CD4-positive, alpha-beta T cell treated with Interleukin-6 at 100 ng/mL for 8 hours (primary cell): ENCODE results near the gene BRD9.
"Not testable (repeated sequence)": the region's sequence is repeated elsewhere in the genome, so short reads cannot be mapped to it uniquely, and the experiment has no call there.

Experiments used
- DNase-seq: peaks from one replicate; pipeline ENCODE4 v3.0.0-alpha.2; 2020; ENCODE audit warnings: mixed read lengths, low spot score

BRD9 gene

DNA sequence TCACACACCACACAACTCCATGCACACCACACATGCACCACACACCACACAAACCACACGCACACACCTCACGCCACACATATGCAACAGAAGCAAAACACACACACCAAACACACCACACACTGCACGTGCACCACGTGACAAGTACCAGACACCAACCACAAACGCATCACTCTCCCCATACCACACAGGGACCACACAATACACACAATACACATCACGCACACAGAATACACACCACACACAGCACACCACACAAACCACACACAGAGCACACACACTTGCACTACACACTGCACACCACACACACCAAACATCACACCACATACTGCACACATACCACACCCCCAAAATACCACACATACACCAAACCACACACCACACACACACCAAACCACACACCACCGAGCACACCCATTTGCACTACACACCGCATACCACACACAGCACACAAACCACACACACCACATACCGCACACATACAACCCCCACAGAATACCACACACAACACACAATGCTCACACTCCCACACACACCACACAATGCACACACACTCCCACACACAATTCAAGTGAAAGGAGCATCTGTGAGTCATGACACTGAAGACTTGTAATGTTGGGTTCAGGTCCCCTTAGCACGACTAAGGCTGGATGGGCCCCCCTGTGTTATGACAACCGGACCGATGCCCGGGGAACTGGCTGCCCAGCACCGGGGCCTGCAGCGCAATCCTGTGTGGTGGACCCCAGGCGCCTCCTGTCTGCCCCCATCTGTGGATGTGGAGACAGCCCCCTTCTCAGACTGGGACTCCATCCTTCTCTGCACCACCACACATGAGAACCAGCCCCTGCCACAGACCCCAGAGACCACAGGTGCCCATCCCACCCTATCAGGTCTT lies 35.8 kb downstream of the BRD9 start:
- no peak for DNase-seq

DNA sequence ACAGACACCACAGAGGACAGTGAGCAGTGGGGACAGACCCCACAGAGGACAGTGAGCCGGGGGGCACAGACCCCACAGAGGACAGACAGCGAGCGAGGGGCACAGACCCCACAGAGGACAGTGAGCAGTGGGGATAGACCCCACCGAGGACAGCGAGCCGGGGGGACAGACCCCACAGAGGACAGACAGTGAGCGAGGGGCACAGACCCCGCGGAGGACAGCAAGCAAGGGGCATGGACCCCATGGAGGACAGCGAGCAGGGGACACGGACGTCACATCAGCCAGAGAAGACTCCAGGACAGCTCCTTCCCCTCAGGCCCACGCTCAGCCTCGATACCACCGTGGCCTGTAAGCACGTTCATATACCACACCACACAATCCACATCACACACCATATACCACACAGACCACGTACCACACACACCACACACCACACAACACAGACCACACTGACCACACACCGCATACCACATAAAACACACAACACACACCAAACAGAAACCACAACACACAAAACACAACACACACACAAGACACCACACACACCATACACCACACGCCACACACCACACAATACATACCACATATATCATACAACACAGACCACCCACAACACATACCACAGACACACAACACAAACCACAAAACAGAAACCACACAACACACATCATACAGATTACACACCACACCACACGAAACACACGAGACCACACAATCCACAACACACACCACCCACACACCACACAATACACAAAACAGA lies 36.6 kb downstream of the BRD9 start:
- DNase-seq, result no peak

DNA sequence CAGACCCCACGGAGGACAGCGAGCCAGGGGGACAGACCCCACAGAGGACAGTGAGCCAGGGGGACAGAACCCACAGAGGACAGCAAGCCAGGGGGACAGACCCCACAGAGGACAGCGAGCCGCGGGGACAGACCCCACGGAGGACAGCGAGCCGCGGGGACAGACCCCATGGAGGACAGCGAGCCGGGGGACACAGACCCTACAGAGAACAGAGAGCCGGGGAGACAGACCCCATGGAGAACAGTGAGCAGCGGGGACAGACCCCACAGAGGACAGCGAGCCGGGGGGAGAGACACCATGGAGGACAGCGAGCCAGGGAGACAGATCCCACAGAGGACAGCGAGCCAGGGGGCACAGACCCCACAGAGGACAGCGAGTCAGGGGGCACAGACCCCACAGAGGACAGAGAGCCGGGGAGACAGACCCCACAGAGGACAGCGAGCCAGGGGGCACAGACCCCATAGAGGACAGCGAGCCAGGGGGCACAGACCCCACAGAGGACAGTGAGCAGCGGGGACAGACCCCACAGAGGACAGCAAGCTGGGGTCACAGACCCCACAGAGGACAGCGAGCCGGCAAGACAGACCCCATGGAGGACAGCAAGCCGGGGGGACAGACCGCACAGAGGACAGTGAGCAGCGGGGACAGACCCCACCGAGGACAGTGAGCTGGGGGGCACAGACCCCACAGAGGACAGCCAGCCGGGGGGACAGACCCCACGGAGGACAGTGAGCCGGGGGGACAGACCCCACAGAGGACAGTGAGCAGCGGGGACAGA lies 37.4 kb downstream of the BRD9 start:
- DNase-seq, result no peak

DNA sequence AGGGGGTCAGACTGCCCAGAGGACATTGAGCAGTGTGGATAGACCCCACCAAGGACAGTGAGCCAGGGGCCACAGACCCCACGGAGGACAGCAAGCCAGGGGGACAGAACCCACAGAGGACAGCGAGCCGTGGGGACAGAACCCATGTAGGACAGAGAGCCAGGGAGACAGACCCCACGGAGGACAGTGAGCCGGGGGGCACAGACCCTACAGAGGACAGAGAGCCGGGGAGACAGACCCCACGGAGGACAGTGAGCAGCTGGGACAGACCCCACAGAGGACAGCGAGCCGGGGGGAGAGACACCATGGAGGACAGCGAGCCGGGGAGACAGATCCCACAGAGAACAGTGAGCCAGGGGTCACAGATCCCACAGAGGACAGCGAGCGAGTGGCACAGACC lies 38.4 kb downstream of the BRD9 start:
- no peak for DNase-seq

DNA sequence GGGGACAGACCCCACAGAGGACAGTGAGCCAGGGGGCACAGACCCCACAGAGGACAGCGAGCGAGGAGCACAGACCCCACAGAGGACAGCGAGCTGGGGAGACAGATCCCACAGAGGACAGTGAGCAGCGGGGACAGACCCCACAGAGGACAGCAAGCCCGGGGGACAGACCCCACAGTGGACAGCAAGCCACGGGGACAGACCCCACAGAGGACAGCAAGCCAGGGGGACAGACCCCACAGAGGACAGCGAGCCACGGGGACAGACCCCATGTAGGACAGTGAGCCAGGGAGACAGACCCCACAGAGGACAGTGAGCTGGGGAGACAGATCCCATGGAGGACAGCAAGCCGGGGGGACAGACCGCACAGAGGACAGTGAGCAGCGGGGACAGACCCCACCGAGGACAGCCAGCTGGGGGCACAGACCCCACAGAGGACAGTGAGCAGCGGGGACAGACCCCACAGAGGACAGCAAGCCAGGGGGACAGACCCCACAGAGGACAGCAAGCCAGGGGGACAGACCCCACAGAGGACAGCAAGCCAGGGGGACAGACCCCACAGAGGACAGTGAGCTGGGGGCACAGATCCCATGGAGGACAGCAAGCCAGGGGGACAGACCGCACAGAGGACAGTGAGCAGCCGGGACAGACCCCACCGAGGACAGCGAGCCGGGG lies 39.0 kb downstream of the BRD9 start:
- DNase-seq, result not testable (repeated sequence)

DNA sequence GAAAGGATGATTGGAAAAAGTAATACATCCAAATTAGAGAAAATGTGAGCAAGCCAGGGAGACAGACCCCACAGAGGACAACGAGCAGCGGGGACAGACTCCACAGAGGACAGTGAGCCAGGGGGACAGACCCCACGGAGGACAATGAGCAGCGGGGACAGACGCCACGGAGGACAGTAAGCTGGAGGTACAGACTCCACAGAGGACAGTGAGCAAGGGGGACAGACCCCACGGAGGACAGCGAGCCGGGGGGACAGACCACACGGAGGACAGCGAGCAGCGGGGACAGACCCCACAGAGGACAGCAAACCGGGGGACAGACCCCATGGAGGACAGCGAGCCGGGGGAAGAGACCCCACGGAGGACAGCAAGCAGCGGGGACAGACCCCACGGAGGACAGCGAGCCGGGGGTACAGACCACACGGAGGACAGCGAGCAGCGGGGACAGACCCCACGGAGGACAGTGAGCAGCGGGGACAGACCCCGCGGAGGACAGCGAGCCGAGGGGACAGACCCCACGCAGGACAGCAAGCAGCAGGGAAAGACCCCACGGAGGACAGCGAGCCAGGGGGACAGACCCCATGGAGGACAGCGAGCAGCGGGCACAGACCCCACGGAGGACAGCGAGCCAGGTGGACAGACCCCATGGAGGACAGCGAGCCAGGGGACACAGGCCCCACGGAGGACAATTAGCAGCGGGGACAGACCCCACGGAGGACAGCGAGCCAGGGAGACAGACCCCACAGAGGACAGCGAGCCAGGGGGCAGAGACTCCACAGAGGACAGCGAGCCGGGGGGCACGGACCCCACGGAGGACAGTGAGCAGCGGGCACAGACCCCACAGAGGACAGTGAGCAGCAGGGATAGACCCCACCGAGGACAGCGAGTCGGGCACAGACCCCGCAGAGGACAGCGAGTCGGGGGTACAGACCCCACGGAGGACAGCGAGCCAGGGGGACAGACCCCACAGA lies 39.9 kb downstream of the BRD9 start:
- no peak for DNase-seq

DNA sequence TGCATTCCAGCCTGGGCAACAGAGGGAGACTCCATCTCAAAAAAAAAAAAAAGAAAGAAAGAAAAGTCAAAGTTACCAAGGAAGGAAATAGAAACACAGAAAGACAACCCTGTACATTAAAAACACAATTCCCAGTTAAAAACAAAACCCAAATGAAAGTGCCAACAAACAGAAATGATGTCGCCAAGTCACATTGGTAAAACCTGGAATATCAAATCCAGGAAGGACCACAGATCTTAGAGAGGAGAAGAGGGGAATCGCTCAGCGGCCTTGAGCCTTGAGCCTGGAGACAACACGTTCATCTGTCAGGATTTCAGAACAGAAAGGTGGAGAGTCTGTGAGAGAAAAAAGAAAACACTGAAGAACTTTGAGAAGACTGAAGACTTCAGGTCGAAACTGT lies 40.6 kb downstream of the BRD9 start:
- no peak for DNase-seq

DNA sequence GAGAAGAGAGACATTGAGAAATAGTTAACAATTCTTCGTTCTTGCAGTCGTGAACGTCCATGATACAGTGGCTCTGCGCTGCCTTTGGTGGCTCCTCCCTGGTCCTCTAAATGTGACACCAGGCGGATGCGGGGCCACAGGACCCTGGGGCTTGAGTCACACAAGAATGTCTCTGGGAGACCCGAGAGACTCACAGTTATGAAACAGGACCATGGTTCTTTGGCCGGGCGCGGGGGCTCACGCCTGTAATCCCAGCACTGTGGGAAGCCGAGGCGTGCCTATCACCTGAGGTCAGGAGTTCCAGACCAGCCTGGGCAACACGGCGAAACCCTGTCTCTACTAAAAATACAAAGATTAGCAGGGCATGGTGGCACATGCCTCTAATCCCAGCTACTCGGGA lies 41.0 kb downstream of the BRD9 start:
- DNase-seq, result no peak

DNA sequence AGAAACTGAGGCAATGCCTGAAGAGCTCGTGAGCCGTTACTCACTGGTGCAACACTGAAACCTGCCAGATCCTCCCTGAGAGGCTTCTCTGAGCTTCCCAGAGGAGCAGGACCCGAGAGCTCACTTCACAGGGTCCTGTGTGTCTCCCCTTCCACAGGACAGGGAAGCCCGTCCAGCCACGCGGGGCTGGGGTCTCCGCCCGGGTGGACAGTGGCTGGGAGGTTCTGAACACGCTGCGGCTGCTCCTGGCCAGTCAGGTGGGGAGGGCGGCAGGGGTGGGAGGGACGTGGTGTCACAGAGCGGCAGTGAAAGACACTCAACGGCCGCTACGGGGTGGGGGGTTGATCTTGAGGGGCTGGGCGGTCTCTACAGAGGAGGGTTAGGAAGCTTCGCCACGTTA lies 41.5 kb downstream of the BRD9 start:
- no peak for DNase-seq

DNA sequence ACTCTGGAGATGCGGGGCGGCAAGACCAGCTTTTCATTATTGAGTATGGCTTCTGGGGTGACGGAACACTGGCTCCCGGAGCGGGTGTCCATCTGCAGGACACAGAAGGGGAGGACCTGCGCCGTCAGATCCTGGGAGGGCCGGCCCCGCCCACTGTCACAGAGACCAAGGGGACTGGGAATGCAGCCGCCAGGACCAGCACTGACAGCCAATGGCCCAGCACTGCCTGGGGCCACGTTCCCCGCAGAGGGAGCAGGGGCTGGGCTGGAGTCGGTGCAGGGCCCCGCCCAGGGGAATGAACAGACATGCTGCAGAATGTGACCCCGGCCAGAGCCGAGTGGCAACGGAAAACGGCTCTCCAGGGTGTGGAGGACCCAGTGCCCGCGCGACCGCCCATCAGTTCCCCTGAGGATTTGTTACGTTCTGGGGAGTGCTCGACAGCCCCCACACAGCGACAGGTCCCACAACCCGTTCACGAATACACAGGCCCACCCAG lies 42.0 kb downstream of the BRD9 start, which contains the start of gene ZDHHC11:
TSS of gene ZDHHC11 (minus strand) at position 476 of the 496 bp plus-strand sequence. CDS start at position 92, 384 bp downstream.
- no peak for DNase-seq

DNA sequence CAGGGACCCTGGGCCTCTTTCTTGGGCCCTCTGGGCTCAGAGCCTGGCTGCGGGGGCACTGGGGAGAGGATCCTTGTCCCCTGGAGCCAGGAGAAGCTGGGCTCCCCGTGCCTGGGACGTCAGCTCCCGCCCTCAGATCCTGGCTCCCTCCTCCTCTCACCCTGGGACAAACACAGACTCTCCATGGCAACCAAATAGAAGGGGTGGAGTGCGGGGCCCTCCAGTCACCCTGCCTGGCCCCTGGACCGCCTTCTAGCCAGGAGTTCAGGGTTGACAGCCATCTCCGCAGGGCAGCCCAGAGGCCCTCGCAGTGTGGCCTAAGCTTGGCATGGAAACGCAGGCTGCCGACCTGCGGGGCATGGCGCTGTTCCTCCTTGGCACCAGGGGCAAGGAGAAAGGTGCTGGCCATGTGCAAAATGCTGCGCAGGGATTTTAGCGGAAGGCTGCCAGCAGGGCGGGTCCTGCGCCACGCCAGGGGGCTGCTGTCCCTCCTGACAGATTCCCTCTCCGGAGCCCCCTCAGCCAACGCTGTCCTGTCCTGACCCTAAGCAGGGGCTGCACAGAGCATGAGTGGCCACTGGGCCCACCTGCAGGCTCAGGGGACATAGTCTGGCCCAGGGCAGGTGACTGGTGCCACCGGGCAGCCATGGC lies 42.8 kb downstream of the BRD9 start:
- DNase-seq, result no peak

DNA sequence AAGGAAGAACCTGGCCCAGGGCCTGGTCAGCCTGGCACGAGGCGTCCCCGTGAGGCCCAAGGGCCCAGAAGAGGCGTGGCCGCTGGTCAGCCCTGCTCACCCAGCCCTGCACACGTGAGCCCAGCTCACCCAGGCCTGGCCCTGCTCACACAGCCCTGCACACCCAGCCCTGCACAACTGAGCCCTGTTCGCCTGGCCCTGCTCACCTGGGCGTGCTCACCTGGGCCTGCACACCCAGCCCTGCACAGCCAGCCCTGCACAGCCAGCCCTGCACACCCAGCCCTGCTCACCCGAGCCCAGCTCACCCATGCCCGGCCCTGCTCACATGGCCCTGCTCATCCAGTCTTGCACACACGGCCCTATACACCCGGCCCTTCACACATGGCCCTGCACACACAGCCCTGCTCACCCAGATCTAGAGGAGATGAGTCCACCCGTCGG lies 43.9 kb downstream of the BRD9 start:
- no peak for DNase-seq

DNA sequence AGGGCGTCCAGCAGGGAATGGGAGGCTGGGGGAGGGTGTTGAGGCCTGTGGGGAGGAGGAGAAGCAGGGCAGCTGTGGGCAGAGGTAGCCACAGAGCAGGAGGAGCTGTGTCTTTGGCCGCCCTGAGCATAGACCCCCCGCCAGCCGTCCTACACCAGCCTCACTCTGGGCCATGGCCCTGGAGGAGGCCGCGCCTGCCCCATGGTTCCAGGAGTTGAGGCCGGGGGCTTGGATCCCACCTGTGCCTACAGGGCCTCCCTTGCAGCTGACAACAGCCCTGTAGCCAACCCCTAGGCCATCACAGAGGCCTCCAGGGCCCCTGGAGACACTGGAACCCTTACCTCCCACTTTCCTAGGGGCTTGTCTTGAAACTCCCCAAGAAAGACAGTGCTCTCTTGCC lies 44.9 kb downstream of the BRD9 start:
- not testable (repeated sequence) for DNase-seq

DNA sequence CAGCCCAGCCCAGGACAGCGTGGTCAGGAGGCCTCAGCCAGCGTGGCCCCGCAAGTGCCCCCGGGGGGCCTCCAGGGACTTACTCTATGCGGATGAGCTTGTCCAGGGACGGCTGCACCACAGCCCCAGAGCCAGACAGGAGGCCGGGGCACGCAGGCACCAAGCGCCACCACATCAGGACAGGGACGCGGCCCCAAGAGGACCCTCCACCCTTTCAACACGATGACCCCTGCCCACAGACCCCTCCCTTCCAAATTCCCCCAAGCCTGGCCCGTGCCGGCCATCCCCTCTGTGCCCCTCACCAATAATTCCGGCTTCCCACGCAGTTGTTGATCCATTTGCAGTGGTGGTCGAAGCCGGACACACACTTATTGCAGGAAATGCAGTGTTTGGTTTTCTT lies 45.4 kb downstream of the BRD9 start:
- DNase-seq, result not testable (repeated sequence)

DNA sequence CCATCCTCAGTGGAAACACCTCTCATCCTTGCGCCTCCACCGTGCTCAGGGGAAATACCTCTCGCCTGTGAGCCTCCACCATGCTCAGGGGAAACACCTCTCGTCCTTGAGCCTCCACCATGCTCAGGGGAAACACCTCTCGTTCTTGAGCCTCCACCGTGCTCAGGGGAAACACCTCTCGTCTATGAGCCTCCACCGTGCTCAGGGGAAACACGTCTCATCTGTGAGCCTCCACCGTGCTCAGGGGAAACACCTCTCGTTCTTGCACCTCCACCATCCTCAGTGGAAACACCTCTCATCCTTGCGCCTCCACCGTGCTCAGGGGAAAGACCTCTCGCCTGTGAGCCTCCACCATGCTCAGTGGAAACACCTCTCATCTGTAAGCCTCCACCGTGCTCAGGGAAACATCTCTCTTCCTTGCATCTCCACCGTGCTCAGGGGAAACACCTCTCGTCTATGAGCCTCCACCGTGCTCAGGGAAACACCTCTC lies 46.0 kb downstream of the BRD9 start:
- not testable (repeated sequence) for DNase-seq

DNA sequence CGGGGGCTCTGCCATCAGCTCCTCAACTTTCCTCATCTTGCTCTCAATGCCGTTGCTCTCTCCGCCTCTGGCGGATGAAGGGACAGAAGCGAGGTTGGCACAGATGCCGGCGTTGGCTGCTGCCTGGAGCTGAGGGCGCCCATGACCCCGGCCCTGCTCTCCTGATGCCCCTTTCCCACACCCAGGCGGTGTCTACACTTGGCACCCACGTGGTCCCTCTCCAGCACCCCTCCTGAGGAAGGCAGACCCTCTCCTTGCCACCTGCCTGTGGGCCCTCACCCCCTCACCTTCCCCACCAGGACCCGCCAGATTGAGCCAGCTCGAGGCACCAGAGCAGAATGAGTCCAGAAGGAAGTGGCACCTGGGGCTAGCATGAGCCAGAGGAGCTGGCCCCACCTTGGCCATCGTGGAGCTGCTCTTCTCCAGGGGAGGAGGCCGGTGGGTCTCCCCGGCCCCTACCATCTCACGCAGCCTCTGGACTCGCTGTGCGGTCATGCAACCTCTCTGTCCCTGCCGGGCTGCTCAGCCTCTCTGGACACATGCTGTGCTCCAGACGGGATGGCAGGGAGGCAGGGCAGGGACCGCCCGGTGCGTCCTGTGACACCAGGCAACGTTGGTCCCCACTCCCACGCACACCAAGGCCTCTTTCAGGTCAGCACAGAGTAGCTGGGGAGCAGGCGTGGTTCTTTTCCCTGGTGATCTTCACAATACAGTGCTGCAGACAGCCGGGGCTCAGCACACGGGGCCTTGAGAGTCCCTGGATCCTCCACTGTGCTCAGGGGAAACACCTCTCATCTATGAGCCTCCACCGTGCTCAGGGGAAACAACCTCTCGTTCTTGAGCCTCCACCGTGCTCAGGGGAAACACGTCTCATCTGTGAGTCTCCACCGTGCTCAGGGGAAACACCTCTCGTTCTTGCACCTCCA lies 46.7 kb downstream of the BRD9 start:
- DNase-seq, result not testable (repeated sequence)

DNA sequence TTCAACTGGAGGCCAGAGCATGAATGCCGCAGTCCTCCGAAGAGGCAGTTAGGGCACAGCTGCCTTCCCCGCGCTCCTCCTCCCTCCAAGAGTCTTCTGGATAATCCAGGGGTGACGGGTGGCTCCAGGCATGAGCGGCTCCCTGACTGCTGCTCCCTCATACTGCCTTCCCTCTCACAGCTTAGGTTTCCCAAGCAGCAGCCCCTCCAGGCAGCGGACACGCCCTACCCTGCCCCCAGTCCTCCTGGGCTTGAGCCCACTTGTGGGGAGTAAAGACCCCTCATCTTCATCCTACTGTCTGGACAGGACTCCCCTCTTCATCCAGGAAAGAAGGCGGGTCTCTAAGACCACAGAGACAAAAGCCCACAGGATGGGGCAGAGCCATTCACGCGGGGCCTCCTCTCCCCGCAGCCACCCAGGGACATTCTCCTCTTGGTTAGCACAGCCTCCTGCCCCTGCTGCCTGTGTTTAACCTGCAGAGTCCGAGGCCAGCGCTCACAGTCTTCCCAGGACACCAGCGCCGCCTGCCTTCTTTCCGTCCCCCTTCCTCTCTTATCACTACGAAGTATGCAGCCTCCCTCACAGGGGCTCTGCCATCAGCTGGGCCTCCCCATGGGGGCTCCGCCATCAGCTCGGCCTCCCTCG lies 47.4 kb downstream of the BRD9 start:
- not testable (repeated sequence) for DNase-seq

DNA sequence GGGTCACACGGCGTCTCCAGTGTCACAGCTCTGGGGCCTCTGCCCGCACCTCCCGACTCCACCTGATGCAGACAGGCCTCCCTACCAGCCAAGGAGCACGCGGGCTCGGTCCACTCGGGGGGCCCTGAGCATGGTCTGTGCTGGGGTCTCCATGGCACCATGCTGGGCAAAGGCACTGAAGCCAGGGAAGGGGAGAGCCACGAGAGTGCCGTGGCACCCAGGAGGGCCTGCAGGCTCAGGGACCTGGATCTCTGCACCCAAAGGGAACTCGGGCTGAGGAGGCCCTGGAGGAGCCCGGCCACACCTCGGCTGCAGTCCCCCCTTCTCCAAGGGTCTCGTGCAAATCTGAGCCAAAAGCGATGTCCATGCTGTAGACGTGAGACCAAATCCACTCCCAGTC lies 48.2 kb downstream of the BRD9 start:
- DNase-seq, result not testable (repeated sequence)
